GM23248 (cell line): ENCODE measurements around the gene NUP93.

Experiments used
- EZH2 ChIP-seq: fragments of 200-600 bp; sonication (generic); IDR thresholded peaks from 2 replicates; pipeline ENCODE4 v1.6.1; 2018; ENCODE audit warnings: antibody characterized with exemption, mild to moderate bottlenecking; ENCODE audit not compliant: insufficient read depth, poor library complexity, severe bottlenecking
- EZH2phosphoT487 ChIP-seq: fragments of 200-600 bp; sonication (generic); IDR thresholded peaks from 2 replicates; pipeline ENCODE4 v1.6.1; 2018; ENCODE audit warnings: antibody characterized with exemption, moderate library complexity, mild to moderate bottlenecking, low read depth; ENCODE audit not compliant: insufficient read depth

- no peak for TF ChIP-seq EZH2
- no peak for TF ChIP-seq EZH2phosphoT487
Observed at GRCh38 chr16:56764835-56765234, 34.9 kb downstream of the NUP93 start.
